Ovary (tissue), 3 donors: Measurements from ENCODE around the gene SREK1IP1.

Experiments used
- CTCF ChIP-seq, 3 donors: fragments of 450-650 bp in 2 of 3; fragments of 200-600 bp in 1 of 3; IDR thresholded peaks; one replicate each; pipeline versions ENCODE4 v1.5.1 to v1.8.0; 2016 to 2022; ENCODE audit warnings: antibody characterized with exemption in 3 of 3, mild to moderate bottlenecking in 1 of 3
- POLR2A ChIP-seq: fragments of 450-650 bp; IDR thresholded peaks from one replicate; pipeline ENCODE4 v1.6.1; 2017; ENCODE audit warnings: antibody characterized with exemption, mild to moderate bottlenecking, moderate library complexity
- donor health status: DM: no; HTN: no; CAD: no.

GRCh38 chr5:64790210-64790609 lies 21.7 kb upstream of the SREK1IP1 start:
- TF ChIP-seq CTCF (IDR thresholded peaks at IDR 0.05) (no peak), POLR2A (no peak)
